Peyer's patch (tissue), 4 donors: ENCODE data around the gene CREB3.

ENCODE experiments used
- CTCF ChIP-seq, 6 experiments: fragments of 450-650 bp in 4 of 6; fragments of 200-600 bp in 2 of 6; sonication (generic) in 1 of 6; IDR thresholded peaks; one replicate each; pipeline ENCODE4 v1.5.1; 2017 to 2019; ENCODE audit warnings: antibody characterized with exemption in 6 of 6, mild to moderate bottlenecking in 3 of 6, moderate library complexity in 1 of 6
- POLR2A ChIP-seq, 2 donors: fragments of 450-650 bp; IDR thresholded peaks; one replicate each; pipeline ENCODE4 v1.5.1; 2017; ENCODE audit warnings: antibody characterized with exemption in 2 of 2, mild to moderate bottlenecking in 2 of 2, moderate library complexity in 2 of 2

GRCh38 chr9:35725362-35725761 lies 7.1 kb upstream of the CREB3 start:
- no peak for TF ChIP-seq CTCF (IDR thresholded peaks at IDR 0.05)
- TF ChIP-seq POLR2A (IDR thresholded peaks at IDR 0.05) = no peak
